IMR-90 (cell line): Measurements from ENCODE around the gene SETD6. TPM values are rescaled to one million over a fixed set of nuclear protein-coding genes. Genes with fewer than 3 reads are reported as not detected.

ENCODE experiments used
- ATAC-seq: fragments of 200-7000 bp; cut with Tn5 transposase; 2 replicates; pipeline ENCODE4 v1.9.1; 2020; ENCODE audit warnings: low read depth, mild to moderate bottlenecking, moderate library complexity
- BruUV-seq: library from RNA; stranded (reverse); fragments of 400-500 nt; replicated peaks from 2 replicates; lab custom pipeline; 2021; lab: Mats Ljungman, UMichigan
- CTCF ChIA-PET: fragments of 300-600 bp; formaldehyde crosslinking; extraction: SDS; loops from one replicate; lab custom pipeline; 2021; ENCODE audit warnings: antibody characterized with exemption; lab: Yijun Ruan, JAX
- POLR2A ChIA-PET: fragments of 300-600 bp; sonication (Branson Sonifier 250); formaldehyde crosslinking; loops from one replicate; lab custom pipeline; 2022; ENCODE audit warnings: antibody characterized with exemption; ENCODE audit not compliant: unreplicated experiment; lab: Charles Lee
- DNase-seq: peaks from one replicate; pipeline ENCODE4 v3.0.0; 2013
- H2AFZ ChIP-seq: replicated peaks from 2 replicates; pipeline ENCODE3; 2013; ENCODE audit warnings: low read length, mild to moderate bottlenecking; ENCODE audit not compliant: poor library complexity
- H2AK5ac ChIP-seq: 2 replicates; pipeline ENCODE4 v1.6.1; 2013; ENCODE audit warnings: low read depth, low read length, inconsistent platforms
- H2AK9ac ChIP-seq: replicated peaks from 2 replicates; pipeline ENCODE3; 2013; ENCODE audit warnings: mild to moderate bottlenecking, low read depth, low read length, moderate library complexity; ENCODE audit not compliant: poor library complexity
- H2BK120ac ChIP-seq: 2 replicates; pipeline ENCODE4 v1.6.1; 2013; ENCODE audit warnings: low read depth, low read length, inconsistent platforms
- H2BK15ac ChIP-seq: 3 replicates; pipeline ENCODE4 v1.6.1; 2013; ENCODE audit warnings: low read depth, low read length, inconsistent platforms
- H2BK20ac ChIP-seq: 2 replicates; pipeline ENCODE4 v1.6.1; 2013; ENCODE audit warnings: low read depth, mild to moderate bottlenecking, inconsistent platforms, low read length, moderate library complexity
- H2BK5ac ChIP-seq: 2 replicates; pipeline ENCODE4 v1.6.1; 2013; ENCODE audit warnings: mild to moderate bottlenecking, low read depth, low read length, inconsistent platforms; ENCODE audit not compliant: poor library complexity, severe bottlenecking
- H3K14ac ChIP-seq: replicated peaks from 2 replicates; pipeline ENCODE4 v1.6.1; 2013; ENCODE audit warnings: low read depth, low read length, inconsistent platforms
- H3K18ac ChIP-seq: 2 replicates; pipeline ENCODE4 v1.6.1; 2013; ENCODE audit warnings: low read depth, low read length, control low read depth
- H3K23ac ChIP-seq: 2 replicates; pipeline ENCODE4 v1.6.1; 2013; ENCODE audit warnings: low read depth, low read length, inconsistent platforms
- H3K27ac ChIP-seq: 2 replicates; pipeline ENCODE4 v1.5.1; 2013; ENCODE audit warnings: mild to moderate bottlenecking, control low read depth, low read length; ENCODE audit not compliant: insufficient read depth
- H3K27me3 ChIP-seq: 2 replicates; pipeline ENCODE4 v1.6.1; 2013; ENCODE audit warnings: low read length; ENCODE audit not compliant: control insufficient read depth, insufficient read depth
- H3K36me3 ChIP-seq: 2 replicates; pipeline ENCODE4 v1.6.1; 2013; ENCODE audit warnings: low read length, mixed read lengths; ENCODE audit not compliant: control insufficient read depth, insufficient read depth
- H3K4ac ChIP-seq: 2 replicates; pipeline ENCODE4 v1.6.1; 2013; ENCODE audit warnings: low read depth, low read length, inconsistent platforms
- H3K4me1 ChIP-seq: 2 replicates; pipeline ENCODE4 v1.6.1; 2013; ENCODE audit warnings: low read length, mixed read lengths; ENCODE audit not compliant: control insufficient read depth, insufficient read depth
- H3K4me2 ChIP-seq: 2 replicates; pipeline ENCODE4 v1.6.1; 2013; ENCODE audit warnings: low read depth, mild to moderate bottlenecking, control low read depth, low read length, moderate library complexity
- H3K4me3 ChIP-seq: 2 replicates; pipeline ENCODE4 v1.5.1; 2013; ENCODE audit warnings: low read depth, mild to moderate bottlenecking, control low read depth, low read length, moderate library complexity; ENCODE audit not compliant: insufficient read depth
- H3K56ac ChIP-seq: 2 replicates; pipeline ENCODE4 v1.6.1; 2013; ENCODE audit warnings: low read length, inconsistent platforms; ENCODE audit not compliant: insufficient read depth; ENCODE audit errors: extremely low read depth
- H3K79me1 ChIP-seq, 2 experiments: 2 replicates each; pipeline ENCODE4 v1.6.1; 2013; ENCODE audit warnings: low read length in 2 of 2, inconsistent platforms in 1 of 2, low read depth in 1 of 2
- H3K9ac ChIP-seq: 2 replicates; pipeline ENCODE4 v1.6.1; 2013; ENCODE audit warnings: low read depth, low read length, control low read depth
- H3K9me1 ChIP-seq: 2 replicates; pipeline ENCODE4 v1.6.1; 2013; ENCODE audit warnings: low read length, inconsistent platforms; ENCODE audit not compliant: insufficient read depth
- H3K9me3 ChIP-seq: 2 replicates; pipeline ENCODE4 v1.6.1; 2013; ENCODE audit warnings: low read length; ENCODE audit not compliant: control insufficient read depth, insufficient read depth
- H4K20me1 ChIP-seq: 2 replicates; pipeline ENCODE4 v1.6.1; 2013; ENCODE audit warnings: low read length, inconsistent platforms; ENCODE audit not compliant: insufficient read depth
- H4K5ac ChIP-seq: 2 replicates; pipeline ENCODE4 v1.6.1; 2013; ENCODE audit warnings: mild to moderate bottlenecking, low read depth, low read length, control low read depth
- H4K8ac ChIP-seq, 2 experiments: 2 replicates each; pipeline ENCODE4 v1.6.1; 2013; ENCODE audit warnings: low read depth in 2 of 2, low read length in 2 of 2, control low read depth in 1 of 2, inconsistent platforms in 1 of 2
- H4K91ac ChIP-seq: 2 replicates; pipeline ENCODE4 v1.6.1; 2013; ENCODE audit warnings: low read depth, low read length, inconsistent platforms; ENCODE audit not compliant: insufficient read depth
- BHLHE40 ChIP-seq: fragments of 150-350 bp; IDR thresholded peaks from 2 replicates; pipeline ENCODE4 v1.6.1; 2016; ENCODE audit warnings: mild to moderate bottlenecking, low read depth, low read length
- CEBPB ChIP-seq: IDR thresholded peaks from 2 replicates; pipeline ENCODE4 v1.6.1; 2012; ENCODE audit warnings: low read depth, low read length, improper control_type of control experiment
- CHD1 ChIP-seq: IDR thresholded peaks from 2 replicates; pipeline ENCODE4 v1.6.1; 2012; ENCODE audit warnings: low read depth, low read length, improper control_type of control experiment
- CTCF ChIP-seq: conservative IDR thresholded peaks from 2 replicates; pipeline ENCODE4 v1.5.1; 2012; ENCODE audit warnings: mild to moderate bottlenecking, low read depth, low read length, improper control_type of control experiment
- ELK1 ChIP-seq: fragments of 150-350 bp; IDR thresholded peaks from 2 replicates; pipeline ENCODE4 v1.6.1; 2016; ENCODE audit warnings: low read depth, mild to moderate bottlenecking, low read length, moderate library complexity, borderline replicate concordance
- FOS ChIP-seq: fragments of 150-350 bp; IDR thresholded peaks from 2 replicates; pipeline ENCODE4 v1.6.1; 2016; ENCODE audit warnings: low read depth, low read length
- MAFK ChIP-seq: IDR thresholded peaks from 2 replicates; pipeline ENCODE4 v1.6.1; 2012; ENCODE audit warnings: low read depth, low read length, improper control_type of control experiment
- MAZ ChIP-seq: IDR thresholded peaks from 2 replicates; pipeline ENCODE4 v1.6.1; 2012; ENCODE audit warnings: low read depth, mild to moderate bottlenecking, low read length, improper control_type of control experiment, moderate library complexity, borderline replicate concordance
- MXI1 ChIP-seq: IDR thresholded peaks from 2 replicates; pipeline ENCODE4 v1.6.1; 2012; ENCODE audit warnings: low read depth, mild to moderate bottlenecking, low read length, moderate library complexity, borderline replicate concordance
- NFE2L2 ChIP-seq: fragments of 150-350 bp; IDR thresholded peaks from 2 replicates; pipeline ENCODE4 v1.6.1; 2016; ENCODE audit warnings: low read depth, mild to moderate bottlenecking, low read length
- POLR2A ChIP-seq: IDR thresholded peaks from 2 replicates; pipeline ENCODE4 v1.6.1; 2012; ENCODE audit warnings: mild to moderate bottlenecking, low read depth, low read length
- RAD21 ChIP-seq: IDR thresholded peaks from 2 replicates; pipeline ENCODE4 v1.6.1; 2012; ENCODE audit warnings: low read length, improper control_type of control experiment
- RCOR1 ChIP-seq: IDR thresholded peaks from 2 replicates; pipeline ENCODE4 v1.6.1; 2012; ENCODE audit warnings: mild to moderate bottlenecking, low read length, improper control_type of control experiment; ENCODE audit not compliant: insufficient replicate concordance
- RFX5 ChIP-seq: IDR thresholded peaks from 2 replicates; pipeline ENCODE4 v1.8.0; 2012; ENCODE audit warnings: low read depth, mild to moderate bottlenecking, low read length, moderate library complexity
- SMC3 ChIP-seq: fragments of 150-350 bp; IDR thresholded peaks from 2 replicates; pipeline ENCODE4 v1.6.1; 2016; ENCODE audit warnings: low read depth, mild to moderate bottlenecking, antibody characterized with exemption, low read length, moderate library complexity
- USF2 ChIP-seq: fragments of 150-350 bp; IDR thresholded peaks from 2 replicates; pipeline ENCODE4 v1.6.1; 2017; ENCODE audit warnings: mild to moderate bottlenecking, antibody characterized with exemption, low read length, low read depth
- WGBS, 2 experiments: methylation state at CpG; one replicate each; pipeline versions ENCODE4 v1.1.5 to v1.1.7; 2013; ENCODE audit warnings: missing lambda C conversion rate in 2 of 2; ENCODE audit not compliant: insufficient read length in 1 of 2; ENCODE audit errors: extremely low coverage in 2 of 2; 5-methylcytosine and 5-hydroxymethylcytosine counted together
- dilution Hi-C: fragments of 300-500 bp; cut with HindIII; formaldehyde crosslinking; loops from one replicate; pipeline ENCODE4 v1.14.3; 2018; ENCODE audit warnings: low sequenced_read_pairs; ENCODE audit not compliant: unreplicated experiment
- in situ Hi-C: fragments of 300-500 bp; cut with MboI; formaldehyde crosslinking; loops from 3 replicates; pipeline ENCODE4 v1.14.3; 2019; ENCODE audit warnings: low sequenced_read_pairs, inconsistent platforms, mixed read lengths
- intact Hi-C: fragments of 100-400 bp; cut with micrococcal nuclease; formaldehyde crosslinking; loops from 2 replicates; pipeline ENCODE4 v1.10.0; 2022
- polyA plus RNA-seq, 3 experiments: library from polyadenylated mRNA; depleted of rRNA; stranded (reverse); fragments of >200 nt; gene quantifications; 2 replicates each; pipeline ENCODE4 v1.2.3, GENCODE V29; 2012; ENCODE audit warnings: low replicate concordance in 1 of 3
- total RNA-seq: library from RNA; depleted of rRNA; stranded (reverse); fragments of >200 nt; gene quantifications from 2 replicates; pipeline ENCODE4 v1.2.3, GENCODE V29; 2012

The SETD6 gene
- total and polyA plus RNA-seq, 2 of the 4 experiments (the other 2 are of a cell fraction): 3.2 to 6.4 TPM

- no peak for ATAC-seq
- CTCF ChIA-PET: no interaction called here
- no peak overlapping the region for H2AFZ ChIP-seq
- H3K18ac ChIP-seq: no peak overlapping the region
- no peak overlapping the region for H4K8ac ChIP-seq
- no peak overlapping the region for H3K23ac ChIP-seq
- in situ Hi-C loops (loop anchor here (5.0 kb wide), 1 partner anchor 158 kb away; no protein-coding TSS in a partner anchor), intact Hi-C loops (no loop called here), dilution Hi-C loops (no loop called here)
- no peak overlapping the region for H3K4ac ChIP-seq
- H2BK120ac ChIP-seq: no peak overlapping the region
- H2BK20ac ChIP-seq: no peak overlapping the region
- no peak overlapping the region for H2AK9ac ChIP-seq
- no peak for DNase-seq
- 87% methylated on average over 3 of the region's 4 CpGs; no CpG with 5 or more reads in 1 of the 2 experiments for WGBS, 2 experiments
- TF ChIP-seq MXI1 (no peak), POLR2A (no peak), CEBPB (no peak), NFE2L2 (no peak), RFX5 (no peak), ELK1 (no peak), USF2 (no peak), MAFK (no peak), MAZ (no peak), RCOR1 (no peak), CHD1 (no peak), CTCF (no peak), SMC3 (no peak), BHLHE40 (no peak), FOS (no peak), RAD21 (no peak)
- H3K9ac ChIP-seq: no peak overlapping the region
- peaks cover 2% of the 10 kb centered on the region; the same call in 1 of the 2 replicates for H3K4me1 ChIP-seq
- no peak overlapping the region for H3K56ac ChIP-seq
- POLR2A ChIA-PET: no interaction called here
- no peaks in the 10 kb centered on the region for H3K9me3 ChIP-seq
- no peak overlapping the region for H4K91ac ChIP-seq
- no peak overlapping the region for H2AK5ac ChIP-seq
- H4K20me1 ChIP-seq: no peaks in the 10 kb centered on the region
- no peak overlapping the region for H3K4me3 ChIP-seq
- H4K5ac ChIP-seq: no peak overlapping the region
- H3K36me3 ChIP-seq: no peaks in the 10 kb centered on the region
- H3K27ac ChIP-seq: no peak overlapping the region
- H3K4me2 ChIP-seq: no peak overlapping the region
- H3K14ac ChIP-seq: no peak overlapping the region
- no peak overlapping the region for H2BK5ac ChIP-seq
- H2BK15ac ChIP-seq: no peak overlapping the region
- no TSS peak for BruUV-seq
- no peaks in the 10 kb centered on the region; the same call in 1 of the 2 replicates for H3K9me1 ChIP-seq
- H3K79me1 ChIP-seq: no peaks in the 10 kb centered on the region
- peaks cover 12% of the 10 kb centered on the region for H3K27me3 ChIP-seq
These were observed 25.3 kb upstream of the SETD6 start for GRCh38 chr16:58490065-58490464.
